ENCODE measurements around the gene C17orf67. TPM values are rescaled to one million over a fixed set of nuclear protein-coding genes. Genes with fewer than 3 reads are reported as not detected.

The C17orf67 gene
- total and polyA plus RNA-seq, 10 of the 15 experiments (the other 5 are each of a cell fraction or from before 2014, with no cell fraction given) = 0.24 to 3.3 (median 0.89) TPM

- TF ChIP-seq CUX1 (IDR thresholded peaks at IDR 0.05; ENCODE audit: insufficient replicate concordance, low read depth, low read length) (no peak), NR2F1 (conservative IDR thresholded peaks at IDR 0.05) (no peak), ZNF687 (IDR thresholded peaks at IDR 0.05) (no peak), HDAC6 (IDR thresholded peaks at IDR 0.05; ENCODE audit: unreplicated experiment) (no peak)
Observed at GRCh38 chr17:56773124-56773523, 60.6 kb downstream of the C17orf67 start (continued).
